IMR-90 (cell line): Measurements from ENCODE around the gene ZMYND10. TPM values are rescaled to one million over a fixed set of nuclear protein-coding genes. Genes with fewer than 3 reads are reported as not detected.

Source experiments
- ATAC-seq: fragments of 200-7000 bp; cut with Tn5 transposase; 2 replicates; pipeline ENCODE4 v1.9.1; 2020; ENCODE audit warnings: low read depth, mild to moderate bottlenecking, moderate library complexity
- BruUV-seq: library from RNA; stranded (reverse); fragments of 400-500 nt; replicated peaks from 2 replicates; lab custom pipeline; 2021; lab: Mats Ljungman, UMichigan
- CTCF ChIA-PET: fragments of 300-600 bp; formaldehyde crosslinking; extraction: SDS; loops from one replicate; lab custom pipeline; 2021; ENCODE audit warnings: antibody characterized with exemption; lab: Yijun Ruan, JAX
- POLR2A ChIA-PET: fragments of 300-600 bp; sonication (Branson Sonifier 250); formaldehyde crosslinking; loops from one replicate; lab custom pipeline; 2022; ENCODE audit warnings: antibody characterized with exemption; ENCODE audit not compliant: unreplicated experiment; lab: Charles Lee
- DNase-seq: peaks from one replicate; pipeline ENCODE4 v3.0.0; 2013
- H2AFZ ChIP-seq: replicated peaks from 2 replicates; pipeline ENCODE3; 2013; ENCODE audit warnings: low read length, mild to moderate bottlenecking; ENCODE audit not compliant: poor library complexity
- H2AK5ac ChIP-seq: 2 replicates; pipeline ENCODE4 v1.6.1; 2013; ENCODE audit warnings: low read depth, low read length, inconsistent platforms
- H2AK9ac ChIP-seq: replicated peaks from 2 replicates; pipeline ENCODE3; 2013; ENCODE audit warnings: mild to moderate bottlenecking, low read depth, low read length, moderate library complexity; ENCODE audit not compliant: poor library complexity
- H2BK120ac ChIP-seq: 2 replicates; pipeline ENCODE4 v1.6.1; 2013; ENCODE audit warnings: low read depth, low read length, inconsistent platforms
- H2BK15ac ChIP-seq: 3 replicates; pipeline ENCODE4 v1.6.1; 2013; ENCODE audit warnings: low read depth, low read length, inconsistent platforms
- H2BK20ac ChIP-seq: 2 replicates; pipeline ENCODE4 v1.6.1; 2013; ENCODE audit warnings: low read depth, mild to moderate bottlenecking, inconsistent platforms, low read length, moderate library complexity
- H2BK5ac ChIP-seq: 2 replicates; pipeline ENCODE4 v1.6.1; 2013; ENCODE audit warnings: mild to moderate bottlenecking, low read depth, low read length, inconsistent platforms; ENCODE audit not compliant: poor library complexity, severe bottlenecking
- H3K14ac ChIP-seq: replicated peaks from 2 replicates; pipeline ENCODE4 v1.6.1; 2013; ENCODE audit warnings: low read depth, low read length, inconsistent platforms
- H3K18ac ChIP-seq: 2 replicates; pipeline ENCODE4 v1.6.1; 2013; ENCODE audit warnings: low read depth, low read length, control low read depth
- H3K23ac ChIP-seq: 2 replicates; pipeline ENCODE4 v1.6.1; 2013; ENCODE audit warnings: low read depth, low read length, inconsistent platforms
- H3K27ac ChIP-seq: 2 replicates; pipeline ENCODE4 v1.5.1; 2013; ENCODE audit warnings: mild to moderate bottlenecking, control low read depth, low read length; ENCODE audit not compliant: insufficient read depth
- H3K27me3 ChIP-seq: 2 replicates; pipeline ENCODE4 v1.6.1; 2013; ENCODE audit warnings: low read length; ENCODE audit not compliant: control insufficient read depth, insufficient read depth
- H3K36me3 ChIP-seq: 2 replicates; pipeline ENCODE4 v1.6.1; 2013; ENCODE audit warnings: low read length, mixed read lengths; ENCODE audit not compliant: control insufficient read depth, insufficient read depth
- H3K4ac ChIP-seq: 2 replicates; pipeline ENCODE4 v1.6.1; 2013; ENCODE audit warnings: low read depth, low read length, inconsistent platforms
- H3K4me1 ChIP-seq: 2 replicates; pipeline ENCODE4 v1.6.1; 2013; ENCODE audit warnings: low read length, mixed read lengths; ENCODE audit not compliant: control insufficient read depth, insufficient read depth
- H3K4me2 ChIP-seq: 2 replicates; pipeline ENCODE4 v1.6.1; 2013; ENCODE audit warnings: low read depth, mild to moderate bottlenecking, control low read depth, low read length, moderate library complexity
- H3K4me3 ChIP-seq: 2 replicates; pipeline ENCODE4 v1.5.1; 2013; ENCODE audit warnings: low read depth, mild to moderate bottlenecking, control low read depth, low read length, moderate library complexity; ENCODE audit not compliant: insufficient read depth
- H3K56ac ChIP-seq: 2 replicates; pipeline ENCODE4 v1.6.1; 2013; ENCODE audit warnings: low read length, inconsistent platforms; ENCODE audit not compliant: insufficient read depth; ENCODE audit errors: extremely low read depth
- H3K79me1 ChIP-seq, 2 experiments: 2 replicates each; pipeline ENCODE4 v1.6.1; 2013; ENCODE audit warnings: low read length in 2 of 2, inconsistent platforms in 1 of 2, low read depth in 1 of 2
- H3K9ac ChIP-seq: 2 replicates; pipeline ENCODE4 v1.6.1; 2013; ENCODE audit warnings: low read depth, low read length, control low read depth
- H3K9me1 ChIP-seq: 2 replicates; pipeline ENCODE4 v1.6.1; 2013; ENCODE audit warnings: low read length, inconsistent platforms; ENCODE audit not compliant: insufficient read depth
- H3K9me3 ChIP-seq: 2 replicates; pipeline ENCODE4 v1.6.1; 2013; ENCODE audit warnings: low read length; ENCODE audit not compliant: control insufficient read depth, insufficient read depth
- H4K20me1 ChIP-seq: 2 replicates; pipeline ENCODE4 v1.6.1; 2013; ENCODE audit warnings: low read length, inconsistent platforms; ENCODE audit not compliant: insufficient read depth
- H4K5ac ChIP-seq: 2 replicates; pipeline ENCODE4 v1.6.1; 2013; ENCODE audit warnings: mild to moderate bottlenecking, low read depth, low read length, control low read depth
- H4K8ac ChIP-seq, 2 experiments: 2 replicates each; pipeline ENCODE4 v1.6.1; 2013; ENCODE audit warnings: low read depth in 2 of 2, low read length in 2 of 2, control low read depth in 1 of 2, inconsistent platforms in 1 of 2
- H4K91ac ChIP-seq: 2 replicates; pipeline ENCODE4 v1.6.1; 2013; ENCODE audit warnings: low read depth, low read length, inconsistent platforms; ENCODE audit not compliant: insufficient read depth
- BHLHE40 ChIP-seq: fragments of 150-350 bp; IDR thresholded peaks from 2 replicates; pipeline ENCODE4 v1.6.1; 2016; ENCODE audit warnings: mild to moderate bottlenecking, low read depth, low read length
- CEBPB ChIP-seq: IDR thresholded peaks from 2 replicates; pipeline ENCODE4 v1.6.1; 2012; ENCODE audit warnings: low read depth, low read length, improper control_type of control experiment
- CHD1 ChIP-seq: IDR thresholded peaks from 2 replicates; pipeline ENCODE4 v1.6.1; 2012; ENCODE audit warnings: low read depth, low read length, improper control_type of control experiment
- CTCF ChIP-seq: conservative IDR thresholded peaks from 2 replicates; pipeline ENCODE4 v1.5.1; 2012; ENCODE audit warnings: mild to moderate bottlenecking, low read depth, low read length, improper control_type of control experiment
- ELK1 ChIP-seq: fragments of 150-350 bp; IDR thresholded peaks from 2 replicates; pipeline ENCODE4 v1.6.1; 2016; ENCODE audit warnings: low read depth, mild to moderate bottlenecking, low read length, moderate library complexity, borderline replicate concordance
- FOS ChIP-seq: fragments of 150-350 bp; IDR thresholded peaks from 2 replicates; pipeline ENCODE4 v1.6.1; 2016; ENCODE audit warnings: low read depth, low read length
- MAFK ChIP-seq: IDR thresholded peaks from 2 replicates; pipeline ENCODE4 v1.6.1; 2012; ENCODE audit warnings: low read depth, low read length, improper control_type of control experiment
- MAZ ChIP-seq: IDR thresholded peaks from 2 replicates; pipeline ENCODE4 v1.6.1; 2012; ENCODE audit warnings: low read depth, mild to moderate bottlenecking, low read length, improper control_type of control experiment, moderate library complexity, borderline replicate concordance
- MXI1 ChIP-seq: IDR thresholded peaks from 2 replicates; pipeline ENCODE4 v1.6.1; 2012; ENCODE audit warnings: low read depth, mild to moderate bottlenecking, low read length, moderate library complexity, borderline replicate concordance
- NFE2L2 ChIP-seq: fragments of 150-350 bp; IDR thresholded peaks from 2 replicates; pipeline ENCODE4 v1.6.1; 2016; ENCODE audit warnings: low read depth, mild to moderate bottlenecking, low read length
- POLR2A ChIP-seq: IDR thresholded peaks from 2 replicates; pipeline ENCODE4 v1.6.1; 2012; ENCODE audit warnings: mild to moderate bottlenecking, low read depth, low read length
- RAD21 ChIP-seq: IDR thresholded peaks from 2 replicates; pipeline ENCODE4 v1.6.1; 2012; ENCODE audit warnings: low read length, improper control_type of control experiment
- RCOR1 ChIP-seq: IDR thresholded peaks from 2 replicates; pipeline ENCODE4 v1.6.1; 2012; ENCODE audit warnings: mild to moderate bottlenecking, low read length, improper control_type of control experiment; ENCODE audit not compliant: insufficient replicate concordance
- RFX5 ChIP-seq: IDR thresholded peaks from 2 replicates; pipeline ENCODE4 v1.8.0; 2012; ENCODE audit warnings: low read depth, mild to moderate bottlenecking, low read length, moderate library complexity
- SMC3 ChIP-seq: fragments of 150-350 bp; IDR thresholded peaks from 2 replicates; pipeline ENCODE4 v1.6.1; 2016; ENCODE audit warnings: low read depth, mild to moderate bottlenecking, antibody characterized with exemption, low read length, moderate library complexity
- USF2 ChIP-seq: fragments of 150-350 bp; IDR thresholded peaks from 2 replicates; pipeline ENCODE4 v1.6.1; 2017; ENCODE audit warnings: mild to moderate bottlenecking, antibody characterized with exemption, low read length, low read depth
- WGBS, 2 experiments: methylation state at CpG; one replicate each; pipeline versions ENCODE4 v1.1.5 to v1.1.7; 2013; ENCODE audit warnings: missing lambda C conversion rate in 2 of 2; ENCODE audit not compliant: insufficient read length in 1 of 2; ENCODE audit errors: extremely low coverage in 2 of 2; 5-methylcytosine and 5-hydroxymethylcytosine counted together
- dilution Hi-C: fragments of 300-500 bp; cut with HindIII; formaldehyde crosslinking; loops from one replicate; pipeline ENCODE4 v1.14.3; 2018; ENCODE audit warnings: low sequenced_read_pairs; ENCODE audit not compliant: unreplicated experiment
- in situ Hi-C: fragments of 300-500 bp; cut with MboI; formaldehyde crosslinking; loops from 3 replicates; pipeline ENCODE4 v1.14.3; 2019; ENCODE audit warnings: low sequenced_read_pairs, inconsistent platforms, mixed read lengths
- intact Hi-C: fragments of 100-400 bp; cut with micrococcal nuclease; formaldehyde crosslinking; loops from 2 replicates; pipeline ENCODE4 v1.10.0; 2022
- polyA plus RNA-seq, 3 experiments: library from polyadenylated mRNA; depleted of rRNA; stranded (reverse); fragments of >200 nt; gene quantifications; 2 replicates each; pipeline ENCODE4 v1.2.3, GENCODE V29; 2012; ENCODE audit warnings: low replicate concordance in 1 of 3
- total RNA-seq: library from RNA; depleted of rRNA; stranded (reverse); fragments of >200 nt; gene quantifications from 2 replicates; pipeline ENCODE4 v1.2.3, GENCODE V29; 2012

Gene ZMYND10
- total and polyA plus RNA-seq, 2 of the 4 experiments (the other 2 are of a cell fraction) = 1.1 to 1.4 TPM

DNA sequence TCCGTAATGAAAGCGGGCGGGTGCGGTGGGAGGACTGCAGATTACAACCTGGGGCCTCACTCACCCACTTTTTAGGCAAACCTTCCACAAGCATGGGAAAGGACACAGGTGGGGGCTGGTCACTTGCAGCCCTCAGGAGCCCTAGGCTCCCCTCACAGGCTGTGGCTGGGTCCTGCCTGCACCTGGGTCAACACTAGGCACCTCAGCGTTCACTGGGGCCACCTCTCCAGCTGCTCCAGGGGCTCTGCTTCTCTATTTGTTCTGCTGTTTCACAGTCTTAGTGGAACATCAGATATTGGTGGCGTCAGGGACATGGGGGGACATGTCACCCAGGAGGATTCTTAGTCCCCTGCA is 43.9 kb upstream of the ZMYND10 start:
- CTCF ChIA-PET = no interaction called here
- Histone ChIP-seq H4K5ac (no peak overlapping the region), H4K8ac (no peak overlapping the region), H2BK15ac (no peak overlapping the region), H3K56ac (no peak overlapping the region), H2BK20ac (no peak overlapping the region), H3K14ac (no peak overlapping the region), H3K4ac (no peak overlapping the region), H2AK9ac (no peak overlapping the region), H3K18ac (no peak overlapping the region), H3K4me1 (no peaks in the 10 kb centered on the region), H2BK5ac (no peak overlapping the region), H3K9me1 (no peaks in the 10 kb centered on the region), H2BK120ac (no peak overlapping the region), H3K4me3 (no peak overlapping the region), H3K27ac (no peak overlapping the region), H4K91ac (no peak overlapping the region), H2AFZ (no peak overlapping the region), H2AK5ac (no peak overlapping the region), H3K4me2 (no peak overlapping the region), H3K23ac (no peak overlapping the region), H3K9me3 (no peaks in the 10 kb centered on the region), H3K36me3 (no peaks in the 10 kb centered on the region), H3K79me1 (no peaks in the 10 kb centered on the region), H3K9ac (no peak overlapping the region), H3K27me3 (peaks cover 66% of the 10 kb centered on the region), H4K20me1 (no peaks in the 10 kb centered on the region)
- intact Hi-C loops = no loop called here
- DNase-seq (no peak), ATAC-seq (no peak)
- dilution Hi-C loops = no loop called here
- in situ Hi-C loops = no loop called here
- WGBS, 2 experiments = 50% methylated on average over 1 of the region's 6 CpGs; no CpG with 5 or more reads in 1 of the 2 experiments
- TF ChIP-seq ELK1 = no peak
- TF ChIP-seq FOS = no peak
- no peak for TF ChIP-seq SMC3
- no peak for TF ChIP-seq RCOR1
- TF ChIP-seq CEBPB = no peak
- no peak for TF ChIP-seq CHD1
- TF ChIP-seq BHLHE40 = no peak
- TF ChIP-seq NFE2L2 = no peak
- no peak for TF ChIP-seq RAD21
- TF ChIP-seq MXI1 = no peak
- TF ChIP-seq POLR2A = no peak
- no peak for TF ChIP-seq USF2
- no peak for TF ChIP-seq MAFK
- no peak for TF ChIP-seq RFX5
- TF ChIP-seq CTCF = no peak
- TF ChIP-seq MAZ = no peak
- POLR2A ChIA-PET = no interaction called here
- BruUV-seq = no TSS peak
